HCT116 (cell line): ENCODE data around the gene STH. TPM values are rescaled to one million over a fixed set of nuclear protein-coding genes. Genes with fewer than 3 reads are reported as not detected.

Experiments used
- ATAC-seq: fragments of 200-7000 bp; cut with Tn5 transposase; 2 replicates; pipeline ENCODE4 v1.9.1; 2020; ENCODE audit warnings: mild to moderate bottlenecking, moderate library complexity
- BruUV-seq: library from RNA; stranded (reverse); fragments of 400-500 nt; replicated peaks from 2 replicates; lab custom pipeline; 2021; lab: Mats Ljungman, UMichigan
- CTCF ChIA-PET: fragments of 300-600 bp; sonication (Branson Sonifier 250); formaldehyde crosslinking; loops from one replicate; lab custom pipeline; 2021; ENCODE audit warnings: antibody characterized with exemption; lab: Charles Lee
- POLR2A ChIA-PET: fragments of 300-600, 350-600 bp; sonication (Branson Sonifier 250); formaldehyde crosslinking; loops from one replicate; lab custom pipeline; 2021; ENCODE audit warnings: antibody characterized with exemption; lab: Charles Lee
- RAD21 ChIA-PET, 2 experiments: fragments of 300-600 bp; sonication (Branson Sonifier 250); formaldehyde crosslinking; loops; one replicate each; lab custom pipeline; 2023; ENCODE audit warnings: low total read pairs in 2 of 2; ENCODE audit not compliant: uncharacterized antibody in 2 of 2, unreplicated experiment in 2 of 2, low non-redundant PET in 1 of 2; lab: Charles Lee
- DNase-seq: peaks from one replicate; pipeline ENCODE4 v3.0.0-alpha.2; 2010; ENCODE audit warnings: low read depth, low spot score
- H2AFZ ChIP-seq: fragments of 200-600 bp; shearing (Covaris generic), sonication (generic); 2 replicates; pipeline ENCODE4 v1.6.1; 2017; ENCODE audit warnings: low read depth, mixed run types, mixed read lengths, antibody characterized with exemption, low read length; ENCODE audit not compliant: poor library complexity, severe bottlenecking
- H3K27ac ChIP-seq: 2 replicates; pipeline ENCODE4 v1.5.1; 2012; ENCODE audit warnings: low read depth, low read length
- H3K27me3 ChIP-seq: fragments of 200-600 bp; sonication (generic); 2 replicates; pipeline ENCODE4 v1.6.1; 2016; ENCODE audit warnings: mixed run types, low read length, mixed read lengths; ENCODE audit not compliant: insufficient read depth
- H3K36me3 ChIP-seq, 2 experiments: fragments of 200-500 bp in 1 of 2; fragments of 200-600 bp in 1 of 2; sonication (Bioruptor generic) in 1 of 2; sonication (generic) in 1 of 2; 2 replicates each; pipeline versions ENCODE4 v1.5.1 to v1.6.1; 2014 to 2016; ENCODE audit warnings: low read length in 2 of 2, inconsistent platforms in 1 of 2, mixed read lengths in 1 of 2, mixed run types in 1 of 2; ENCODE audit not compliant: insufficient read depth in 2 of 2, control insufficient read depth in 1 of 2
- H3K4me1 ChIP-seq, 2 experiments: fragments of 200-600 bp in 1 of 2; sonication (generic) in 1 of 2; 2 replicates each; pipeline versions ENCODE4 v1.5.1 to v1.6.1; 2012 to 2017; ENCODE audit warnings: low read length in 2 of 2, inconsistent platforms in 1 of 2, mild to moderate bottlenecking in 1 of 2, mixed read lengths in 1 of 2, mixed run types in 1 of 2, moderate library complexity in 1 of 2; ENCODE audit not compliant: insufficient read depth in 2 of 2, control insufficient read depth in 1 of 2
- H3K4me2 ChIP-seq: fragments of 200-600 bp; sonication (generic); 2 replicates; pipeline ENCODE4 v1.6.1; 2017; ENCODE audit warnings: mixed run types, low read length, mixed read lengths
- H3K4me3 ChIP-seq, 2 experiments: fragments of 200-600 bp in 1 of 2; sonication (generic) in 1 of 2; replicated peaks in 1 of 2; 2 replicates each; pipeline ENCODE4 v1.5.1; 2011 to 2016; ENCODE audit warnings: low read length in 2 of 2, control low read depth in 1 of 2, low read depth in 1 of 2, mild to moderate bottlenecking in 1 of 2, mixed read lengths in 1 of 2, mixed run types in 1 of 2
- H3K79me2 ChIP-seq: fragments of 200-600 bp; sonication (generic); 2 replicates; pipeline ENCODE4 v1.6.1; 2017; ENCODE audit warnings: mild to moderate bottlenecking, mixed run types, low read length, moderate library complexity, mixed read lengths; ENCODE audit not compliant: insufficient read depth
- H3K9ac ChIP-seq: fragments of 200-600 bp; sonication (generic); 2 replicates; pipeline ENCODE4 v1.6.1; 2016; ENCODE audit warnings: low read length, mixed read lengths
- H3K9me2 ChIP-seq: fragments of 200-600 bp; sonication (generic), shearing (Covaris generic); 2 replicates; pipeline ENCODE4 v1.6.1; 2017; ENCODE audit warnings: mixed run types, mild to moderate bottlenecking, moderate library complexity; ENCODE audit not compliant: insufficient read depth
- H3K9me3 ChIP-seq, 2 experiments: fragments of 200-500 bp in 1 of 2; fragments of 200-600 bp in 1 of 2; sonication (Bioruptor generic) in 1 of 2; sonication (generic) in 1 of 2; 2 replicates each; pipeline ENCODE4 v1.6.1; 2014 to 2017; ENCODE audit warnings: low read length in 2 of 2, mixed read lengths in 2 of 2, inconsistent platforms in 1 of 2, low read depth in 1 of 2, mild to moderate bottlenecking in 1 of 2, mixed run types in 1 of 2, moderate library complexity in 1 of 2; ENCODE audit not compliant: control insufficient read depth in 1 of 2, insufficient read depth in 1 of 2
- H4K20me1 ChIP-seq: fragments of 200-600 bp; sonication (generic), shearing (Covaris generic); 2 replicates; pipeline ENCODE4 v1.6.1; 2017; ENCODE audit warnings: mixed run types, mild to moderate bottlenecking, moderate library complexity; ENCODE audit not compliant: insufficient read depth
- CBX3 ChIP-seq: IDR thresholded peaks from 2 replicates; pipeline ENCODE4 v1.6.1; 2012; ENCODE audit warnings: low read depth
- EGR1 ChIP-seq: IDR thresholded peaks from 2 replicates; pipeline ENCODE4 v1.6.1; 2012; ENCODE audit warnings: low read depth
- FOSL1 ChIP-seq: IDR thresholded peaks from 2 replicates; pipeline ENCODE4 v1.6.1; 2012; ENCODE audit warnings: low read depth
- MAX ChIP-seq: IDR thresholded peaks from 2 replicates; pipeline ENCODE4 v1.6.1; 2012
- POLR2AphosphoS5 ChIP-seq: IDR thresholded peaks from 2 replicates; pipeline ENCODE4 v1.6.1; 2011; ENCODE audit warnings: mild to moderate bottlenecking, low read depth, low read length, moderate library complexity
- SIN3A ChIP-seq: IDR thresholded peaks from 2 replicates; pipeline ENCODE4 v1.6.1; 2012; ENCODE audit warnings: low read depth
- SP1 ChIP-seq: IDR thresholded peaks from 2 replicates; pipeline ENCODE4 v1.6.1; 2012; ENCODE audit warnings: low read depth
- TCF7L2 ChIP-seq: IDR thresholded peaks from 2 replicates; pipeline ENCODE4 v1.7.0; 2011; ENCODE audit warnings: borderline replicate concordance, inconsistent platforms; ENCODE audit not compliant: insufficient read depth, insufficient read length; ENCODE audit errors: extremely low read depth
- ZFX ChIP-seq: fragments of 450-650 bp; IDR thresholded peaks from 2 replicates; pipeline ENCODE4 v1.6.1; 2017
- ZNF274 ChIP-seq: fragments of 200-500 bp; sonication (Bioruptor generic); IDR thresholded peaks from 2 replicates; pipeline ENCODE4 v1.6.1; 2014; ENCODE audit warnings: mild to moderate bottlenecking, low read depth, low read length, inconsistent platforms
- intact Hi-C: fragments of 100-400 bp; cut with micrococcal nuclease; formaldehyde crosslinking; loops from 2 replicates; pipeline ENCODE4 v1.10.0; 2022
- total RNA-seq: library from RNA; stranded (reverse); gene quantifications from one replicate; pipeline ENCODE4 v1.2.1, GENCODE V29; 2021; ENCODE audit not compliant: unreplicated experiment
- TF ChIP-seq, protein P1 (sequence below): IDR thresholded peaks from 2 replicates; pipeline ENCODE4 v1.6.1; 2012

Gene STH
- total RNA-seq, 1 experiment from 2014 or later: not detected

- H3K79me2 ChIP-seq: no peaks in the 10 kb centered on the region
- BruUV-seq: TSS peak; percentile 1
Measured at GRCh38 chr17:46030752-46031151, 31.7 kb downstream of the STH start.

GRCh38 chr17:46031440-46031839 lies 32.4 kb downstream of the STH start:
- Histone ChIP-seq H3K4me3 (no peak overlapping the region), H3K9me3 (no peaks in the 10 kb centered on the region), H3K9ac (no peak overlapping the region), H3K79me2 (no peaks in the 10 kb centered on the region), H3K9me2 (no peaks in the 10 kb centered on the region), H3K4me1 (no peaks in the 10 kb centered on the region), H3K27me3 (no peaks in the 10 kb centered on the region), H3K36me3 (peaks cover 50 to 52% of the 10 kb centered on the region in 2 experiments), H3K27ac (no peak overlapping the region), H4K20me1 (no peaks in the 10 kb centered on the region; the same call in 1 of the 2 replicates), H2AFZ (no peak overlapping the region), H3K4me2 (no peak overlapping the region)
- RAD21 ChIA-PET: no interaction called here
- BruUV-seq: no TSS peak
- POLR2A ChIA-PET: no interaction called here
- intact Hi-C loops: no loop called here
- CTCF ChIA-PET: interaction anchor here (5.5 kb wide), 1 partner anchor 13 kb away, joined by 28 read pairs; no protein-coding TSS in a partner anchor
- TF ChIP-seq POLR2AphosphoS5 (no peak), MAX (no peak)
- ATAC-seq (no peak), DNase-seq (no peak)

More at GRCh38 chr17:46030752-46031151, 31.7 kb downstream of the STH start:
- Histone ChIP-seq H3K4me2 (no peak overlapping the region), H4K20me1 (no peaks in the 10 kb centered on the region; the same call in 1 of the 2 replicates), H3K9ac (no peak overlapping the region), H3K27me3 (no peaks in the 10 kb centered on the region), H2AFZ (no peak overlapping the region), H3K27ac (no peak overlapping the region), H3K9me3 (no peaks in the 10 kb centered on the region), H3K4me1 (no peaks in the 10 kb centered on the region), H3K36me3 (peaks cover 45 to 47% of the 10 kb centered on the region in 2 experiments), H3K9me2 (no peaks in the 10 kb centered on the region), H3K4me3 (no peak overlapping the region)
- intact Hi-C loops: no loop called here
- ChIA-PET POLR2A (no interaction called here), RAD21 (no interaction called here), CTCF (no interaction called here)
- no peak for TF ChIP-seq ZNF274
- no peak for TF ChIP-seq TCF7L2
- no peak for TF ChIP-seq EGR1
- no peak for TF ChIP-seq CBX3
- TF ChIP-seq SP1: no peak
- TF ChIP-seq FOSL1: no peak
- TF ChIP-seq, protein P1, sequence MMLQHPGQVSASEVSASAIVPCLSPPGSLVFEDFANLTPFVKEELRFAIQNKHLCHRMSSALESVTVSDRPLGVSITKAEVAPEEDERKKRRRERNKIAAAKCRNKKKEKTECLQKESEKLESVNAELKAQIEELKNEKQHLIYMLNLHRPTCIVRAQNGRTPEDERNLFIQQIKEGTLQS: no peak
- TF ChIP-seq SIN3A: no peak
- TF ChIP-seq ZFX: no peak; the same call in 1 of the 2 replicates
- no peak for TF ChIP-seq MAX
- DNase-seq (no peak), ATAC-seq (no peak)
